DND-41 (cell line): ENCODE data around the gene HEMK1.

ENCODE experiments used
- CTCF ChIP-seq: IDR thresholded peaks from 2 replicates; pipeline ENCODE4 v1.5.1; 2012; ENCODE audit warnings: borderline replicate concordance, low read length, moderate library complexity, mild to moderate bottlenecking; ENCODE audit not compliant: poor library complexity, severe bottlenecking; ENCODE audit errors: extremely low read depth
- EZH2 ChIP-seq: IDR thresholded peaks from 3 replicates; pipeline ENCODE4 v1.6.1; 2012; ENCODE audit warnings: borderline replicate concordance, low read depth, mild to moderate bottlenecking, moderate library complexity, low read length, inconsistent platforms; ENCODE audit not compliant: severe bottlenecking

- TF ChIP-seq CTCF (no peak), EZH2 (no peak)
Observed at GRCh38 chr3:50532062-50532705, 37.1 kb upstream of the HEMK1 start.
